Lower leg skin (tissue), 4 donors: ENCODE data around the gene GUF1. TPM values are rescaled to one million over a fixed set of nuclear protein-coding genes. Genes with fewer than 3 reads are reported as not detected.

Experiments
- DNase-seq, 2 donors: peaks; one replicate each; pipeline ENCODE4 v3.0.0-alpha.2; 2019; ENCODE audit warnings: low spot score in 2 of 2
- H3K4me3 ChIP-seq: fragments of 200-600 bp; sonication (generic); 2 replicates; pipeline ENCODE4 v1.5.1; 2017; ENCODE audit warnings: mild to moderate bottlenecking, low read depth; ENCODE audit not compliant: poor library complexity, severe bottlenecking
- POLR2A ChIP-seq, 2 donors: fragments of 450-650 bp; IDR thresholded peaks; one replicate each; pipeline ENCODE4 v1.6.1; 2016 to 2017; ENCODE audit warnings: antibody characterized with exemption in 2 of 2, mild to moderate bottlenecking in 1 of 2, moderate library complexity in 1 of 2
- WGBS, 2 donors: methylation state at CpG; one replicate each; pipeline ENCODE4 v1.1.5; 2018; 5-methylcytosine and 5-hydroxymethylcytosine counted together
- intact Hi-C: fragments of 100-400 bp; cut with DNase I; formaldehyde crosslinking; loops from one replicate; pipeline ENCODE4 v1.15.0; 2023; ENCODE audit warnings: low total_unique reads
- total RNA-seq, 4 donors: library from RNA; depleted of rRNA; stranded (reverse); fragments of >200 nt; gene quantifications; one replicate each; pipeline ENCODE4 v1.1.0, GENCODE V29; 2016
- TF ChIP-seq, protein P1 (sequence below), 3 donors: fragments of 450-650 bp; IDR thresholded peaks; one replicate each; pipeline ENCODE4 v1.5.1; 2016; ENCODE audit warnings: antibody characterized with exemption in 3 of 3, mild to moderate bottlenecking in 3 of 3, moderate library complexity in 2 of 3

Gene GUF1, protein sequence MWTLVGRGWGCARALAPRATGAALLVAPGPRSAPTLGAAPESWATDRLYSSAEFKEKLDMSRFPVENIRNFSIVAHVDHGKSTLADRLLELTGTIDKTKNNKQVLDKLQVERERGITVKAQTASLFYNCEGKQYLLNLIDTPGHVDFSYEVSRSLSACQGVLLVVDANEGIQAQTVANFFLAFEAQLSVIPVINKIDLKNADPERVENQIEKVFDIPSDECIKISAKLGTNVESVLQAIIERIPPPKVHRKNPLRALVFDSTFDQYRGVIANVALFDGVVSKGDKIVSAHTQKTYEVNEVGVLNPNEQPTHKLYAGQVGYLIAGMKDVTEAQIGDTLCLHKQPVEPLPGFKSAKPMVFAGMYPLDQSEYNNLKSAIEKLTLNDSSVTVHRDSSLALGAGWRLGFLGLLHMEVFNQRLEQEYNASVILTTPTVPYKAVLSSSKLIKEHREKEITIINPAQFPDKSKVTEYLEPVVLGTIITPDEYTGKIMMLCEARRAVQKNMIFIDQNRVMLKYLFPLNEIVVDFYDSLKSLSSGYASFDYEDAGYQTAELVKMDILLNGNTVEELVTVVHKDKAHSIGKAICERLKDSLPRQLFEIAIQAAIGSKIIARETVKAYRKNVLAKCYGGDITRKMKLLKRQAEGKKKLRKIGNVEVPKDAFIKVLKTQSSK
- total RNA-seq: 10 to 100 TPM; 13.4 to 19.8 (median 17.4) TPM

DNA sequence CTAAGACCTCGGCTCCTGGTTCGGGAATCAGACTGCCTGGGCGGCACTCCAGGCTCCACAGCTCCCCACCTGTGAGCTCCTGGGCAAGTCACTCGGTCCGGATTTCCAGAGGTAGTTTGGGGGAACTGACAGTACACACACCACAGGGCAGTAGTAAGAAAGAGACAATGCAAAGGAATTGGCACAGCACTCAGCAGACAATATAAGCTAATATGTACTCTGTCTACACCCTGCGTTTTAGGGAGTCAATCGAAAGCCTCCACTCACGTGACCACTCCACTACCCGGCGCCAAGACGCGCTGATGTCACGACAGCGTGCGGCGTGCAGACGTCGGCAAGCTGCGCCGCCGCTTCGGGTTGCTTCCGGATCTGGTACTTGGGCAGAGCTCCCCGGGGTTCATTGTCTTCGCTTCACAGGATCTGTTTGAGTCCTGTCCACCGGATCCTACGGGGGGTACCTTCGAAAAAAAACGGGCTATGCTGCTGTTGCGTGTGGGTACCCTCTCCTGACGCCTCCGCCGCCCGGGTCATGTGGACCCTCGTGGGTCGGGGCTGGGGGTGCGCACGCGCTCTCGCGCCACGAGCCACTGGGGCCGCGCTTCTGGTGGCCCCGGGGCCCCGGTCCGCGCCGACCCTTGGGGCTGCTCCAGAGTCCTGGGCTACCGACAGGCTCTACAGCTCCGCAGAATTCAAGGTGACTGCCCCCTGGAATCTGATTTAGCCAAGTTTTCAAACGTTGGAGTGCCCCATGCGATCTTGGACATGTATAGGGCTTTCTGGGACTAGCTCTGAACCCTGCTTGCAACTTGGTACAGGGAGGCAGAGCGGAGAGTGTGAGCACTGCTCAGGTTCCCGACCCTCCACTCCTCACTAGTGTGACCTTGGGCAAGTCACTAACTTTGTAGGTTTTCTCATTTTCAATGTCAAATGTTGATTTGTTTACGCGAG, at the start of gene GUF1:
GUF1 (plus strand) TSS at position 327 of the 948 bp plus-strand sequence; CDS start at position 530, 203 bp downstream.
- peak within 1 kb of the TSS; percentile 97 for H3K4me3 ChIP-seq
- TF ChIP-seq POLR2A (IDR thresholded peaks at IDR 0.05): no peak
- TF ChIP-seq, protein P1, sequence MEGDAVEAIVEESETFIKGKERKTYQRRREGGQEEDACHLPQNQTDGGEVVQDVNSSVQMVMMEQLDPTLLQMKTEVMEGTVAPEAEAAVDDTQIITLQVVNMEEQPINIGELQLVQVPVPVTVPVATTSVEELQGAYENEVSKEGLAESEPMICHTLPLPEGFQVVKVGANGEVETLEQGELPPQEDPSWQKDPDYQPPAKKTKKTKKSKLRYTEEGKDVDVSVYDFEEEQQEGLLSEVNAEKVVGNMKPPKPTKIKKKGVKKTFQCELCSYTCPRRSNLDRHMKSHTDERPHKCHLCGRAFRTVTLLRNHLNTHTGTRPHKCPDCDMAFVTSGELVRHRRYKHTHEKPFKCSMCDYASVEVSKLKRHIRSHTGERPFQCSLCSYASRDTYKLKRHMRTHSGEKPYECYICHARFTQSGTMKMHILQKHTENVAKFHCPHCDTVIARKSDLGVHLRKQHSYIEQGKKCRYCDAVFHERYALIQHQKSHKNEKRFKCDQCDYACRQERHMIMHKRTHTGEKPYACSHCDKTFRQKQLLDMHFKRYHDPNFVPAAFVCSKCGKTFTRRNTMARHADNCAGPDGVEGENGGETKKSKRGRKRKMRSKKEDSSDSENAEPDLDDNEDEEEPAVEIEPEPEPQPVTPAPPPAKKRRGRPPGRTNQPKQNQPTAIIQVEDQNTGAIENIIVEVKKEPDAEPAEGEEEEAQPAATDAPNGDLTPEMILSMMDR (IDR thresholded peaks at IDR 0.05): peak in 1 of 3 donors; percentile 5
- 0 to 1% methylated on average over 41 to 55 of the region's 57 CpGs for WGBS, 2 donors
- intact Hi-C loops: no loop called here
- peak; percentile 88 to 97 for DNase-seq

DNA sequence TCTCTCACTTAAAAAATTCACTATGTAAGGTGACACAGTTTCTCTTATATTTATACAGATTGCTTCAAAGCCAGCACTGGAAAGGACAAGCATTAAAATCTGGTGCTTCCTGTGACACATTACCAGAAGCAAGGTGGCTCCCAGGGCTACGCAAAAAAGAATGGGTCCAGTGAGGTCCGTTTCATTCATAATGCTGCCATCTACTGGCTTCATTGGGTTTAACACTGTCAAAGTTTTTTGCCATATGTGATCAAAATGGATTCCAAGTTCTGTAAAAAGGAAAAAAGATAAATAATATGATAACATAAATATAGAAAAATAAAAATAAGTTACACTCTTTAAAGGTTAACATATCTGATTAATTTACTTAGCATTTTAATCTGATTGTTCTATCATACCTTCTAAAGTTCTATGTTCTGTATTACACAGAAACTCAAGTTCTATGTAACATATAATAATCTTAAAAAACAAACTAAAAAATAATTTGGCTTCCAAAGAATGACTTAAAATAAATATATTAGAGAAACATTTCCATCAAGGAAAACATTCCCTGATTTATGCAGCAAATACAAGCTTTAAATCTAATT, 48.8 kb upstream of the GUF1 start:
- 2 to 3% methylated on average over 2 of the region's 2 CpGs for WGBS, 2 donors
- intact Hi-C loops: no loop called here
- TF ChIP-seq, protein P1 (IDR thresholded peaks at IDR 0.05): no peak
- H3K4me3 ChIP-seq: no peak overlapping the region
- no peak for DNase-seq

DNA sequence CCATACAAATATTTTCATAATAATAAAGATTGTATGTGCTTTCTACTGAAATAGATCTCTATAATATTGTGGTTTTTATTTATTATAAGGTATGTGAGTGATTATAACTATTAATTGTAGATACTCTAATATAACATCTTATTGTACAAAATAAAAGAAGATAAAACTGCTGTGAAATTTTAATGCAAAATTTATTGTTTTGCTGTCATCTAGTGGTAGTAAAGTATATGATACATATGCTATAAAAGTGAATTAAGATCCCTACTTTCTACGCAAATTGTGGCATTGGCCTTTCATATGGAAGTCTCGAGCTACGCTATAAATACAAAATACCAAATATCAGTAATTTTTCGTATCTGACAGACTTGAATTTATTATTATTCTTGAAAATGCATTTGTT, 46.1 kb upstream of the GUF1 start:
- no peak overlapping the region for H3K4me3 ChIP-seq
- 62 to 84% methylated on average over 4 of the region's 4 CpGs for WGBS, 2 donors
- no peak for DNase-seq
- intact Hi-C loops: no loop called here
- no peak for TF ChIP-seq POLR2A (IDR thresholded peaks at IDR 0.05)
- TF ChIP-seq, protein P1 (IDR thresholded peaks at IDR 0.05): no peak

DNA sequence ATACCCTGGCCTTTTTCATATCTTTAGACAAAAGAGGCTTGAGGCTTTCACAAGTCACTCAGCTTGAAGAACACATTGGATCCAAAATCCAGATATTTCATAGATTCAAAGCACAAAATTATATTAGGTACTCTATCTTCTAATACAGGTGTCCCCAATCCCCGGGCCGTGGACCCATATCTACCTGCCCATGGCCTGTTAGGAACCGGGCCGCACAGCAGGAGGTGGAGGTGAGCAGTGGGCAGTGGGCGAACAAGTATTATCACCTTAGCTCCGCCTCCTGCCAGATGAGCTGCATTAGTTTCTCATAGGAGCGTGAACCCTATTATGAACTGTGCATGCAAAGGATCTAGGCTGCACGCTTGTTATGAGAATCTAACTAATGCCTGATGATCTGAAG, 45.5 kb upstream of the GUF1 start:
- intact Hi-C loops: no loop called here
- TF ChIP-seq, protein P1 (IDR thresholded peaks at IDR 0.05): no peak
- no peak for TF ChIP-seq POLR2A (IDR thresholded peaks at IDR 0.05)
- no peak for DNase-seq
- WGBS, 2 donors: 82 to 86% methylated on average over 8 of the region's 8 CpGs
- H3K4me3 ChIP-seq: no peak overlapping the region

DNA sequence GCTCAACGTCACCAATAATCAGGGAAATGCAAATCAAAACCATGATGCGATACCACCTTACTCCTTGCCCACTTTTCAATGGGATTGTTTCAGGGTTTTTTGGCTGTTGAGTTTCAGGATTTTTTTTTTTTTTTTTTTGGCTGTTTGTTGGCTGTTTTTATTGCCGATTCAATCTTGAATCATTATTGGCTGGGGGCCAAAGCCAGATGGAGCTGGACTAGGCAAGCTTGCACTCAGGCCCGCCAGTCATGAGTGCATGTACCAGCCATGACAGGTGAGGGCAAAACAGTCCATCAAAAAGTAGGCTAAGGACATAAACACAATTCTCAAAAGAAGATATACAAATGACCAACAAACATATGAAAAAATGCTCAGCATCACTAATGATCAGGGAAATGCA, 40.1 kb upstream of the GUF1 start:
- no peak overlapping the region for H3K4me3 ChIP-seq
- TF ChIP-seq, protein P1 (IDR thresholded peaks at IDR 0.05): no peak
- TF ChIP-seq POLR2A (IDR thresholded peaks at IDR 0.05): no peak
- DNase-seq: no peak
- intact Hi-C loops: no loop called here
- 69 to 71% methylated on average over 4 of the region's 4 CpGs for WGBS, 2 donors
